HT-29 (cell line): Measurements from ENCODE around the gene INPP5A. TPM values are rescaled to one million over a fixed set of nuclear protein-coding genes. Genes with fewer than 3 reads are reported as not detected.

Experiments used
- DNase-seq: peaks from one replicate; pipeline ENCODE4 v3.0.0-alpha.2; 2015; ENCODE audit warnings: low spot score
- total RNA-seq: library from RNA; depleted of rRNA; stranded (reverse); fragments of >200 nt; shearing (Covaris generic); gene quantifications from 2 replicates; pipeline ENCODE4 v1.2.3, GENCODE V29; 2014

Gene INPP5A
- total RNA-seq, 1 experiment from 2014 or later = 22.7 TPM

DNA sequence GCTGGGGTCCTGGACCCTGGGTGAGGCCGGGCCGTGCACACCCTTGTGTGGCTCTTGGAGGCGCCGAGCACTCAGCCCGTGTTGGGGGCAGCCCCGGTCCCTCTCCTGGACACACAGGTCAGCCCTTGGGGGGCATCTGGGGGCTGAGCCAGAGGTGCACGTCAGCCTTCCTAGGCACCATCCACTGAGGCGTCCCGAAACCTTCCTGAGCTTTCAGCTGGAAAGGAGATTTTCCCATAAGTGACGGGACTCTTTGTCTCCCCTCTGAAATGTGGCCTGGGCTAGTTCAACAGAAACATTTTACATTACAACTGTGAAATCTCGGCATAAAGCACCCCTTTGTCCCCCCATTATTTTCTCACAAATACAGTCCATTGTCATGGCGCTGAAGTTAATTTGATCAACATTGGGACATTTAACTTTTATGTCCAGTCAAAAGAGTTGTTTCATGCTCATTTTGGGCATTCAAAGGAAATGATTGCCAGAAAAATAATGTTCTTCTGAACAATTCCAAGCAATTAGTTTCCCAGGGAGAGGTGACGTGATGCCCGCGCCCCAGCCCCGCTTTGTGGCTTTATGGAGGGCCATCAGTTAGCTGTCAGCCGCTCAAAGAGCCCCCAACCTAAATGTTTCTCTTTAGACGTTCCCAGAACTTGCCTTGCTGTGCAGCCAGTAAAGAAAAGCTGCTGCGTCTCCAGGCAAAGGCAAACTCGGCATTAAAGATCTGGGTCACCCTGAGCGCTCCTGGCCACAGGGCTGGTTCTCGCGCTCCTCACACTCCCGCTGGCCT, 177.6 kb downstream of the INPP5A start:
- DNase-seq = no peak

DNA sequence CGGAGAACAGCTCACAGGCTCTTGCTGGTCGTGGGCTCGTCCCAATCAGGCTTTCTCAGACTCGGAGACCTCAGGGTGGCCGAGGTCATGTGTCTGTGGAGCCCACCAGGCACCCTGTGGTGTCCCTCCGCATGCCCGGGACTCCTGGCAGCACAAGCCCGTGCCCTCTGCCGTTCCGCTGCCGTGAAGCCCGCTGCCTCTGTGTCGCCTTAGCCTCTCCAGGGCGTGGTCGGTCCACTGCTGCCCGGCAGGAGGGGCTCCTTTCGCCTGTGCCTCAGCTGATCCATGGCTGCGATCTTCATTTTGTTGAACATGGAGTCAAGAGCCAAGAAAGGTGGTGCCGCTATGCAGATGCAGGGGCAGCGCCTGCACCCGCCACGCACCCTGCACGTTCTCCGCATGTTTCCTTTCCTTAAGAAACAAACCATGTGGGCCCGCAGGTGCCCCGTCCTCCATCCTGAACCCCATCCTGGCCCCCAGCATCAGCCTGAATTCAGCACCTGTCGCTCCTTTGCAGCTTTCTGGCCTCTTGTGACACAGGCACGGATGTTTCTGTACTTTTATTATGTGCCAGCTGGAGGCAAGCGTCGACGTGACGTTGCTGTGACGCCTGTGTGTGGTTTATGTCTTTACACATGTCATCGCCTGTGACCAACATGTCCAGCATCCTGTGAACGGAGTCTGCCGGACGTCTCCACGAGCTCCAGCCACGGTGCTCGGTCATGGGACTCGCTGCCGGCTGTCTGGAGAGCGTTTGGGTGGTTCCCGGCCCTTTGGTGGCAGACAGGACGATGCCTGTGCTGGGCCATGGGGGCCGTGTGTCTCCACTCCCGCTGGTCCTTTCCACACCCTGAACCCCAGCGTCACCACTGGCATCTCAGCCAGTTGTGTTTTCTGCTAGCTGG, 178.4 kb downstream of the INPP5A start:
- no peak for DNase-seq

DNA sequence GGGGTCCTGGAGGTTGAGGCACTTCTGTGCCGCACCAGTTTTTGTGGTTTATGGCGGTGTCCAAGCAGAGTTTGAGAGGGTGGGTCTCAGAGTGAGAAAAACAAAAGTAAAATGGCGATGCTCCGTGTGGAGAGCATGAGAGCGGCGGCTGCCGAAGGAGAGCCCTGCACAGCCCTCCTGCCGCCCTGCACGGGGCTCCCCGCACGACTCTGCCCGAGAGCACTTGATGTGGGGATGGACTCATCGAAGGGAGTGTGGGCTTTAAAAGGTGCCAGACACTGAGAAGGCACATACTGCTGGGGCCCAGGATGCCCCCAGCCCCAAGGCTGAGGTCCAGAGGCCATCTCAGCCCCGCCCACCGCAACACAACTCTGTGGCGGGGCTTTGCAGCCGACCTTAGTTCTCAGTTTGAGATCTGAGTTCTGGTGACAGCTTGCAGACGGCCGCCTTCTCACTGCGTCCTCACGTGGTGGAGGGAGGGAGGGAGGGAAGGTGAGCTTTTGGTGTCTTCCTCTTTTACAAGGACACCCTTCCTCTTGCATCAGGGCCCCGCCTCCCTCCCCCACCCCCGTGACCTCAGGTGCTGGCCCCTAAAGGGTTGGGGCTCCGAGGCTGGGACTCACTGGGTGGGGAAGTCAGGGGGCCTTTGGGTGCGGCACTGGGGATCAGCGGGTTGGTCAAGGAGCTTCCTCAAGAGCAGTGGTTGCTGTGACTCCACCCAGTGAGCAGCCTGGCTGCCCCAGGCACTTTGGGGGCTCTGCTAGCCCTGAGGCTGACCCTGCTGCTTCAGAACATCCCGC, 179.3 kb downstream of the INPP5A start:
- no peak for DNase-seq

DNA sequence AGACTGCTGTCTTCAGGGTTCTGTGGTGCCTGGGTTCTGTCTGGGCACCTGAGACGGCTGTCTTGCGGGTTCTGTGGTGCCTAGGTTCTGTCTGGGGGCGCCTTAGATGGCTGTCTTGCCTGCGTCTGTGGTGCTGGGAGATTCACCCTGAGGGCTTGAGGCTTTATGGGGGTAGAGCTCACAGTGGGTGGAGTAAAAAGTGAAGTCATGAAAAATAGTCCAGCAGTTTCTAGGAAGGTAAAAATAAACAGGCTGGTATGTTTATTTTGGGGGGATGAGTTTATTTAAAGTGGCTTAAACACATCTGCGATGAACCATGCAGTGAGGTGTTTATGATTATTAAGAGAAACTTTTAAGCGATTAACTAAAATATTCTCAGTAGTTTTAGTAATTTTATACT, 184.1 kb downstream of the INPP5A start:
- DNase-seq = no peak

DNA sequence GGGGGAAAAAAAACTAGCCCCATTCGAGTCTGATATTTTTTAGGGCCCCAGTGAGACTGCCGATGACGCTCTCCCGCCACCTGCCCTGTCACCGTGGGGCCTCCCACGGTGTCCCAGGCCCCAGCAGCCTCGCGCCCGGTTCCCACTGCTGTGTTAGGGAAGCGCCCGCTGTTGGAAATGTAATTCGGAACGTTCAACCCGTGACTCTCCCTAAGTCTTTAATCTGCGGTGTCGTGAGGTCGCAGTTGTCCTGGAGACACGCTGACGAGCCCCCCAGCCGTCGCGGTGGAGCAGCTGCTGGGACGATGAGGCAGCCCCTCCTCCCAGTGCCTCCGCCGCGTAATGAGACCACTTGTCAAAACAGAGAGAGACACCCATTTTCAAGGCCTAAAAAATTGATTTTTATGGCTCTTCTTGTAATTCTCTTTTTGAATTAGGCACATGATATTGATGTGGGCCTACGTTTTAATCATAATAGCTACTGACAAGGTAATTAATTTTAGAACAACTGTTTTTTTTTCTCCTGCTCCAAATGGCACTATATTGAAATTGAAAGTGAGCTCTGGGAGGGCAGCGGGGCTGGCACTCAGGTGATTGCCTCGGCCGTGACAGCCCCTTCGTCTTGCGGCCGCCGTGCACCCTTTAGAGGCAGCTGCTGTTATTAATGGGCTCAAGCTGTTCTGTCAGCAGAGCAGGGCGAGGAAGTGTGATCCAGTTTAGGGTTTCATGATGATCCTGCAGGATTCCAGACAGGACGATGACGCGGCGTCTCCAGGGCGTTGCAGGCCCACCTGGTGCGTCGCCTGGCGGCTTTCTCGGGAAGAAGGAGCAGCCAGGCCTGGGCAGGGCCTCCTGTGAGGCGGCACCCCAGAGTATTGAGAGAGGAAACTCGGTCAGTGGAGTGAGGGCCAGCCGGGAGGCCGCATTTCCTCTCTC, 185.1 kb downstream of the INPP5A start:
- DNase-seq = no peak

DNA sequence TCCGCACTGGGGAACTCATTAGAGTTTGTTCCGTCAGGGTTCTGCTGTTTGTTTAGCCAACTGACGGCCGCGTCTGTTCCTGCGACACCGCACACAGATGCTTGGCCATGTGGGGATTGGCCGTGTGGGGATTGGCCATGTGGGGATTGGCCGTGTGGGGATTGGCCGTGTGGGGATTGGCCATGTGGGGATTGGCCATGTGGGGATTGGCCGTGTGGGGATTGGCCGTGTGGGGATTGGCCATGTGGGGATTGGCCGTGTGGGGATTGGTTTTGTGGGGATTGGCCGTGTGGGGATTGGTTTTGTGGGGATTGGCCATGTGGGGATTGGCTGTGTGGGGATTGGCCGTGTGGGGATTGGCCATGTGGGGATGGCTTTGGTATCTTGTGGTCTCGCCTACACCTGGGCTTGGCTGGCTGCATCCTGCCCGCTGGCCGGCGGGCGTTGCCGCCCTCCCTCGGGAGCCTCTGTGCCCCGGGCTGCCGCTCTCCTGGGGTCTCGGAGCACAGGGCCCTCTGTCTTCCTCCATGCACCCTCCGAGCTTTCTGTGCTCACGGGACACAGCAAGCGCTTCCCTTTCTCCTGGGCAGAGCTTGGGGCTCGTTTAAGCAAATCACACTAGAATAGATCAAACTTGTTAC, 185.9 kb downstream of the INPP5A start:
- DNase-seq = no peak

DNA sequence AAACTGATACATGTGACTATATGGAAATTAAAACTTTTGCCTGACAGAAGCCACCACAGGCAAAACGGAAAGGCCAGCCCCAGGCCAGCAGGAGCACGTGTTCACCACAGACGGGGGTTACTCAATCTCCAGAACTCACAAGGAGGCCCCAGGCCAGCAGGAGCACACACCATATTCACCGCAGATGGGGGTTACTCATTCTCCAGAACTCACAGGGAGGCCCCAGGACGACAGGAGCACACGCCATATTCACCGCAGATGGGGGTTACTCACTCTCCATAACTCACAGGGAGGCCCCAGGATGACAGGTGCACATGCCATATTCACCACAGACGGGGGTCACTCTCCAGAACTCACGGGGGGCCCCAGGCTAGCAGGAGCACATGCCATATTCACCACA, 186.9 kb downstream of the INPP5A start:
- DNase-seq = no peak

DNA sequence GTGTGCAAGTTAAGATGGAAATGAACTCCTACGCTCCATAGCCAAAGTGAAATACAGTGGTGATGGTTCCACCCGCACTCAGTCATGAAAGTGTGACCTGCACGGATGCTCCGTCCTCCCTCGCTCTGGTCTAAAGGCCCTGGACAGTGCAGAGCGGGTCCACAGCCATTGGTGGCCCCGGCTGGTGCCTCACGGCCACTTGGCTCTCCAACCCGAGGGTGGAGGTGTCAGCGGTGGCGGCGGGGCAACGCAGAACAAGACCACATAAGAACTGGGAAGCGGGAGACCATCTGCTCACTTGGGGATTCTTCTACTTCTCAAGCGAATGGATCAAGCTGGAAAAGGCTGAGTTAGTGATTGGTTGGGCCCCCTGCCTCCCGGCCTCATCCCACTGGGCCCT, 187.6 kb downstream of the INPP5A start:
- no peak for DNase-seq

DNA sequence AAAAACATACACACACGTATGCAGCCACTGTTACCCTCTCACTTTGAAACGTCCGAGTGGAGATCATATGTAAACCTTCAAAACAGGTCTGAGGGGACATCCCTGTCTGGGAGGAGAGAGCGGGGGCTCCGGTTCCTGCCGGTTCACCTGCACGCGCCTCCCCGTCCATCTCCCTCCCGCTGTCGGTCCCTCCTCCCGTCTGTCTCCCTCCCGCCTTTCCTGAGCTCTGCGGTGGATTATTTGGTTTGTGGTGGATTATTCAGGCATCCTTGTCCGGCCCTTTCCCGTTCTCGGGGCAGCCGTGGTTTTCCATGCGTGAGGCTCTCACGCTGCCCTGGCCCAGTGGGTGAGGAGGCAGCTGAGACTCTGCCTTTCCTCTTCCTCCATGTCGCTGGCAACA, 188.6 kb downstream of the INPP5A start:
- DNase-seq = no peak

DNA sequence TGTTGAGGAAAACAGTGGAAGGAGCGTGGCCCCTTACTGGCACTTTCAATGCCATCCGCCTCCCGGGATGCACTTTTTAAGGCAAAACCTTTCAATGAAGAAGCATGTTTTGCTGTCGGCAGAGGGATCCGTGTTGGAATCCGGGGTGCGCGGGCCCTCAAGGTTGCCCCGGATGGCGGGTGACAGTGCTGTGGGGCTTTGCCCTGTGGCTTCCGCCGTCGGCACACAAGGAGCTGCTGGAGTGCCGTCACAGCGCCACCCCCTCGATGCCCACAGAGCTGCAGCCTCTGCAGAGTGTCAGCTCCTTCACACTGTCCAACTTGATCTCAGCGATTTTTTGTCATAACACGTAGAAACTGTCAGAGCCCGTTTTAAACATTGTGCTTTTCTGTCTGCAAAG, 189.4 kb downstream of the INPP5A start:
- DNase-seq = no peak

DNA sequence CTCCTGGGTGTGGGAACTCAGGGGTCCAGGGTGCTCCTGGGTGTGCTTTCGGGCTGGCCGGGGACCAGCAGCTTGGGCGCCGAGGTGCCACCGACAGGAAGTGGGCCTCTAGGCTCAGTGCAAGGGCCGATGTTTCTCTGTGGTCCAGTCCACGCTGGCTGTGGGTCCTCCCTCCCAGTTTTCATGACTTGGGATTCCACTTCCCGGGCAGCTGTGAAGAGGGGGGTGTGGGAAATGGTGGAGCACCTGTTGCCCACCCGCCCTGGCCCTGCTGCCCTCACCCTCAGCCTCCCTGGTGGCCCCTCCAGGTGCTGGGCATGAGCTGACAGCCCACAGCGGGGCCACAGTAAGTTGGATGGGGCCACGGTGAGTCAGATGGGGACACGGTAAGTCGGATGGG, 189.8 kb downstream of the INPP5A start:
- DNase-seq = no peak

DNA sequence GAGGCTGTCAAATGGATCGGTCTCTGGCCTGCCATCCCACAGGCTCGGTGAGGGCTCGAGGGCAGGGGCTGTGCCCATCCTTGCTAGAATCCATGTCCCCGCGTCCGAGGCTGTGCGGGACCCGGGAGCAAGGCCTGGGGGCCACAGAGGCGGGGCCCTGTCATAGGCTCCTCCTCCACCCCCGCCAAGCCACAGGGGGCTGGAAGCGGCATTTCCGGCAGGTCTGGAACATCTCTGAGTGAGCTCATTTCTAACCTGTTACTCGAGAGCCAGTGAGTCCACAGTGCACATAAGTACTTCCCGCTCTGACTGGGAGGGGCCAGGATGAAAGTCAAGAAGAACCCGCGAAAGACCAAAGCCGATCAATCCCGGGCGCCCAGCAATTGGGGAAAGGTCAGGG, 190.7 kb downstream of the INPP5A start:
- DNase-seq = no peak

DNA sequence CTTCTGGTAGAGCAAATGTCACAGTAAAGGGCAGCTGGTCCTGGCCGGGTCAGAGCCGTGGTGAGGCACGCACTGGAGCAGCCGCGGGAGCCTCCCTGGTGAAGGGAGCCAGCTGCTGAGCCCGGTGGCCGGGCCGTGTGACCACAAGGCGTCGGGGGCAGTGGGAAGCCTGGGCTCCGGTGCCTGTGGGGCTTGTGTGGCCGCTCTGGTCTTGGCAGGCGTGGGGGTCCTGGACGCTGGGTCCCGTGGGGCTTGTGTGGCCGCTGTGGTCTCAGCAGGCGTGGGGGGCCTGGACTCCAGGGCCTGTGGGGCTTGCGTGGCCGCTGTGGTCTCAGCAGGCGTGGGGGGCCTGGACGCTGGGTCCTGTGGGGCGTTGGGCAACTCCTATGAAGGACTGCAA, 191.2 kb downstream of the INPP5A start:
- no peak for DNase-seq

DNA sequence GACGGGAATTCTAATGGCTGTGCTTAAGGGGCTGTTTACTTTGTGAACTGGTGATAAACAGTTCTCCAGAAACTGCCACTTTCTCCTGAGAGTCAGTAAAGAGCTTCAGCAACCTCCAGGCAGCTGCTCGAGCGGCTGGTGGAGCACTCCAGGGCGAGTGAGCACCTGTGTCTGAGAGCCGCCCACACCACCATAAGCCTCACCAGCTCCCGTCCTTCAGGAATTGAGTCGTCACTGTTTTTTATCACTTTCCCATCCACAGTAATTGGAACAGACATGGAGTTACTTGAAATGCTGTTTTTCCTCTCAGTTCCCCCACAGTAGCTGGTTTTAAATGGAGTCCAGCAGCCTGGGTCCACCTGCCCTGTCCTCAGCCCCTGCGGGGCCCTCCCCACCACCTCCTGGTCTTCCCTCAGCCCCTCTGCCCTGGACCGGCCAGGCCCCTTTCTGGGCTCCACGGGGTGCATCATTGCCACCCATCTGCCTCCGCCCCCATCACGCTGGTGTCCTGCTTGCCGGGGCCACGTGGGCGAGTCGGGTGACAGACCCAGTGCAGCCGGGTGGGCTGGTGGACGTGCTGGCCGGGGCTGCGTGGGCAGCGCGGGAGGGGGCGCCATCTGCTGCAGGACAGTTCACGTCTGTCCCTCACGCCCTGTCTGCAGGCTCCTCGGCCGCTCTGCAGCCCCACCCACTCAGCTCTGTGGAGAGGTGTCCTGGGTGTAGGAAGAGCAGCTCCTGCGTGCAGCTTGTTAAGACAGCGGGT, 192.4 kb downstream of the INPP5A start:
- DNase-seq = no peak

DNA sequence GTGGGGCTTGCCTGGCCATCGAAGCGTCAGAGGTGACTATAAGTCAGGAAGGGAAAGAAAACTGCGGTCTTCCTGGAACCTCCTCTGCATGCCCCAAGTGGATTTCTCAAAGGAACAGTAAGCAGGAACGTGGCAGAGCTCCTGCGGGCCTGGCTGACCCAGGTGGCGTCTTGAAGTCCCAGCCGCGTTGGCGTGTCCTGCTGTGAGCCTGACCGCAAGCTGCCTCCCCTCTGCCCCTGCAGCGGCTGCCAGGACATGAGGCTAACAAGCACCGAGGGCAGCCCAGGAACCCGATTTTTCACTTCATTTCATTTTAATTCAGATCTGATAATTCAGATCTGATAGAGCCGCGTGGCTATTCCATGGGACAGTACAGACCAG, 193.0 kb downstream of the INPP5A start:
- DNase-seq = no peak

DNA sequence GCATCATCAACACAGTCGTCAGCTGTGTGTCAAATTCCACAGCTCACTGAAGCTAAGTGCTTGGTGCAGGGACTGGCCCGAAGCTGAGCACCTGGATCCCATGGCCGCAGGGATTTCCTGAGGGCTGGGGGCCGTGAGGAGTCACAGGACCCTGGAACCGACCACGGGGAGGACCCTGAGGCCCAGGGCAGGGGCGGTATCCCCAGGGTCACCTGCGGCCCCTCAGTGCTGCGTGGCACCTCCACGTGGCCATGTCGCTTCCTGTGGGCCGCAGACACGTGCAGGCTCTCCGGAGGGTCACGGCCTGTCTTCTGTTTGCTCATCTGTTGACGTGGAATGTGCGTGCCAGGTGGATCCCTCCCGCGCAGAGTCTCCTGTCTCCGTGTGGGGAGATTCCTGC, 194.9 kb downstream of the INPP5A start:
- DNase-seq = no peak

DNA sequence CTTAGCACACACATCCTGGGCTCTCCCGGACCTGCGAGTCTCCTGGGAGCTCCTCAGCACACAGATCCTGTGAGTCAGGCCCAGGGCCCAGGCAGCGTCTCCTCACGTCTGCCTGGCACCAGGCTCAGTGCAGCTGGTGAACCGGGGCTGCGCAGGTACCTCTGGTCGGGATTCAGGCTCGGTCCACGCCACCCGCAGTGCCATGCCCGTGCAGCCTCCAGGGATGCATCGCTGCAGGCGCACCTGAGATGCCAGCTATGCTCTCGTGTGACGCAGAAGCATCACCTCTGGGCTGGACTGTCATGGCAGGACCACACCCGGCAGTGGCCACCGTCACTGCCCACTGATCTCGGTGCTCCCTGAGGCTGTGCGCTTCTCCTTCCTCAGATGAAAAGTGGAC, 196.3 kb downstream of the INPP5A start:
- DNase-seq = no peak

DNA sequence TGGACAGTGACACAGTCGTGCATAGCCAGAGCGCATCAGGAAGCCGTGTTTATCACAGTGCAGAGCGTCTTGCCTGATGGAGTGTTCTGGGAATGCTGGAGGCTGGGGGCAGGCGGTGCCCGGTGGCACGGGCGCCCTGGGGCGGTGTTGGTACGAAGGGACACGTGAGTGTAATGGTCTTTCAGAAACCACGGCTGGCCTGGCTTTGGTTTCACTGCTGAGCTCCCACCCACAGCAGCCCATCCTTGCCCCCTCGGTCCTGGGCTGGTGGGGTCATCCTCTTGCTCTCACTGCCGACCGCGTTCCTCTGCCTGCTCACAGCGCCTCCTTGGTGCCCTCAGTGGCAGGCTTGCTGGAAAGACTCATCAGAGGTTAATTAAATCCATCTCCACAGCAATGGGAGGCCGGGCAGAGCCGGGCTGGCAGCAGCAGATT, 197.8 kb downstream of the INPP5A start:
- no peak for DNase-seq

DNA sequence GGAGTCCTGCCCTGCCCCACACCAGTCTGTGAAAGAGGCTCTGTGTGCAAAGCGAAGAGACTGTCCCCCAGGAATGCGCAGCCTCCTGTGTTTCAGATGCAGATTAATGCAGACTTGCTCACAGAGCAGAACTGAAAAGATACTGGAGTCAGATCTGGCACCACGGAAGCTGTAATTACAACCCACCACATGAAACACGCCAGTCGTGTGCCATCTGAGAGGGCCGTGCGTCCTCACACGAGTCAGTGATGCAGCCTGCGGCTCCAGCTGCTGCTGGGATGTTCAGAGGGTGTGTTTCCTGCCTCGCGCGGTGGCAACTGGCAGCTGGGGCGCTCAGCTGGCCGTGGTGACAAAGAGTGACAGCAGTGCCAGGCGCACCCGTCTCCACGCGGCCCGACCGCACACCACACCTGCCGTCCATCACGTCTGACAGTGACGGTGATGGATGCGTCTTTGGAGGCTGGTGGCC, 198.4 kb downstream of the INPP5A start:
- DNase-seq = no peak
